CD14-positive monocyte (primary cell): Measurements from ENCODE around the gene TECPR1. TPM values are rescaled to one million over a fixed set of nuclear protein-coding genes. Genes with fewer than 3 reads are reported as not detected.

Source experiments
- DNase-seq, 3 donors: peaks; one replicate each; pipeline ENCODE4 v3.0.0-alpha.2; 2011 to 2022
- H2AFZ ChIP-seq: 2 replicates; pipeline ENCODE4 v1.6.0; 2012; ENCODE audit warnings: mild to moderate bottlenecking, low read depth, low read length, inconsistent platforms; ENCODE audit not compliant: insufficient read depth, poor library complexity, severe bottlenecking
- H3K27ac ChIP-seq, 2 donors: 1 replicate in 1 of 2; 2 replicates in 1 of 2; pipeline ENCODE4 v1.5.1; 2012 to 2013; ENCODE audit warnings: low read length in 2 of 2, control low read depth in 1 of 2, inconsistent platforms in 1 of 2, low read depth in 1 of 2, mild to moderate bottlenecking in 1 of 2
- H3K27me3 ChIP-seq, 2 donors: one replicate each; pipeline versions ENCODE4 v1.6.0 to v1.6.1; 2011 to 2013; ENCODE audit warnings: low read length in 2 of 2; ENCODE audit not compliant: control insufficient read depth in 2 of 2, insufficient read depth in 2 of 2
- H3K36me3 ChIP-seq, 2 donors: replicated peaks in 1 of 2; 1 replicate in 1 of 2; 2 replicates in 1 of 2; pipeline versions ENCODE4 v1.5.1 to v1.6.1; 2012 to 2013; ENCODE audit warnings: low read length in 2 of 2, control low read depth in 1 of 2, inconsistent platforms in 1 of 2, mild to moderate bottlenecking in 1 of 2; ENCODE audit not compliant: insufficient read depth in 2 of 2, control insufficient read depth in 1 of 2
- H3K4me1 ChIP-seq, 2 donors: 1 replicate in 1 of 2; 2 replicates in 1 of 2; pipeline versions ENCODE4 v1.5.1 to v1.6.1; 2012 to 2013; ENCODE audit warnings: low read length in 2 of 2, control low read depth in 1 of 2, inconsistent platforms in 1 of 2, mild to moderate bottlenecking in 1 of 2, moderate library complexity in 1 of 2; ENCODE audit not compliant: insufficient read depth in 2 of 2, control insufficient read depth in 1 of 2
- H3K4me2 ChIP-seq: replicated peaks from 2 replicates; pipeline ENCODE3; 2012; ENCODE audit warnings: low read length, moderate library complexity, mild to moderate bottlenecking; ENCODE audit not compliant: poor library complexity, severe bottlenecking; ENCODE audit errors: extremely low read depth
- H3K4me3 ChIP-seq, 3 experiments: fragments of 200-600 bp in 1 of 3; sonication (generic) in 1 of 3; replicated peaks in 1 of 3; 1 replicate in 2 of 3; 2 replicates in 1 of 3; pipeline ENCODE4 v1.5.1; 2011 to 2013; ENCODE audit warnings: low read length in 3 of 3, mild to moderate bottlenecking in 3 of 3, control low read depth in 2 of 3, low read depth in 2 of 3, inconsistent platforms in 1 of 3, moderate library complexity in 1 of 3
- H3K79me2 ChIP-seq: 2 replicates; pipeline ENCODE4 v1.6.0; 2012; ENCODE audit warnings: mild to moderate bottlenecking, control low read depth, inconsistent platforms, low read length, moderate library complexity; ENCODE audit not compliant: insufficient read depth
- H3K9ac ChIP-seq: 2 replicates; pipeline ENCODE4 v1.6.0; 2017; ENCODE audit warnings: low read length, mild to moderate bottlenecking; ENCODE audit not compliant: insufficient read depth, poor library complexity, severe bottlenecking
- H3K9me3 ChIP-seq, 2 donors: replicated peaks in 1 of 2; 1 replicate in 1 of 2; 2 replicates in 1 of 2; pipeline versions ENCODE4 v1.5.1 to v1.6.1; 2012 to 2013; ENCODE audit warnings: low read length in 2 of 2, control low read depth in 1 of 2; ENCODE audit not compliant: control insufficient read depth in 1 of 2, insufficient read depth in 1 of 2
- H4K20me1 ChIP-seq: 2 replicates; pipeline ENCODE4 v1.6.0; 2012; ENCODE audit warnings: mild to moderate bottlenecking, low read length, control low read depth, moderate library complexity; ENCODE audit not compliant: insufficient read depth
- H3K27ac Mint-ChIP-seq, 7 donors: one replicate each; pipeline ENCODE4 v1.8.0; 2020; ENCODE audit warnings: mild to moderate bottlenecking in 7 of 7, mixed read lengths in 7 of 7, moderate library complexity in 6 of 7, inconsistent platforms in 2 of 7
- H3K27me3 Mint-ChIP-seq, 3 donors: one replicate each; pipeline ENCODE4 v1.8.0; 2021 to 2022; ENCODE audit warnings: low read depth in 3 of 3, mild to moderate bottlenecking in 3 of 3, mixed read lengths in 3 of 3, moderate library complexity in 3 of 3, inconsistent platforms in 1 of 3
- H3K36me3 Mint-ChIP-seq, 2 donors: one replicate each; pipeline ENCODE4 v1.8.0; 2020; ENCODE audit warnings: mixed read lengths in 2 of 2, inconsistent platforms in 1 of 2, mild to moderate bottlenecking in 1 of 2
- H3K4me1 Mint-ChIP-seq: one replicate; pipeline ENCODE4 v1.8.0; 2020; ENCODE audit warnings: mild to moderate bottlenecking, mixed read lengths
- H3K4me3 Mint-ChIP-seq, 2 donors: one replicate each; pipeline ENCODE4 v1.8.0; 2020; ENCODE audit warnings: mild to moderate bottlenecking in 2 of 2, mixed read lengths in 2 of 2, moderate library complexity in 1 of 2
- H3K9me3 Mint-ChIP-seq, 7 donors: one replicate each; pipeline ENCODE4 v1.8.0; 2020 to 2022; ENCODE audit warnings: mixed read lengths in 7 of 7, mild to moderate bottlenecking in 6 of 7, moderate library complexity in 6 of 7, inconsistent platforms in 2 of 7
- WGBS: methylation state at CpG from one replicate; pipeline ENCODE4 v1.1.5; 2013; ENCODE audit warnings: missing lambda C conversion rate; ENCODE audit not compliant: insufficient coverage; 5-methylcytosine and 5-hydroxymethylcytosine counted together
- intact Hi-C, 2 donors: fragments of 100-400 bp; cut with micrococcal nuclease; formaldehyde crosslinking; loops; one replicate each; pipeline versions ENCODE4 v1.15.0 to v1.15.1; 2023
- polyA plus RNA-seq, 3 donors: library from polyadenylated mRNA; depleted of rRNA in 1 of 3; unstranded in 2 of 3; stranded (reverse) in 1 of 3; fragments of 300-500 nt in 2 of 3; fragments of >200 nt in 1 of 3; fragmentation: Illumina TruSeq in 2 of 3; gene quantifications; 1 replicate in 2 of 3; 2 replicates in 1 of 3; pipeline ENCODE4 v1.2.3, GENCODE V29; 2012 to 2021
- TF ChIP-seq, protein P1 (sequence below): fragments of 200-600 bp; IDR thresholded peaks from one replicate; pipeline ENCODE4 v1.8.0; 2022; ENCODE audit warnings: antibody characterized with exemption, mild to moderate bottlenecking

Gene TECPR1
- polyA plus RNA-seq, 3 donors: 5.7 to 20.0 (median 10.2) TPM

DNA sequence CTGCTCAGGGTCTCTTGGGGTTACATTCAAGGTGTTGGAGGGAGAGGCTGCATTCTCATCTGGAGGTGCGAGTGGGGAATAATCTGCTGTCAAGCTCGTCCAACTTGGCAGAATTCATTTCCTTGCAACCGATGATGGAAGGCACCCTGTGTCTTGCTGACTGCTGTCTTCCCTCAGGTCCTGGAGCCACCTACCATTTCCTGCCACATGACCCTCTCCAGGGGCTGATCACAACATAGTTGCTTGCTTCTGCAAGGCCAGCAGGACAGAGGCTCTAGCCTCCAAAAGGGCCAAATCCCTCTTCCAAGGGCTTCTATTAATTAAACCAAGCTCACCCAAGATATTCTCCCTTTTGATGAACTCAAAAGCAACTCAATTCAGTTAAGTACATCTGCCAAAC is 15.3 kb upstream of the TECPR1 start:
- peaks cover 8% of the 10 kb centered on the region for H4K20me1 ChIP-seq
- no peak overlapping the region for H3K4me3 ChIP-seq
- 87% methylated on average over 3 of the region's 3 CpGs for WGBS
- no peaks in the 10 kb centered on the region for H3K79me2 ChIP-seq
- Mint-ChIP-seq H3K9me3 (no peaks in the 10 kb centered on the region), H3K36me3 (peaks cover 8 to 31% of the 10 kb centered on the region in 2 donors), H3K4me1 (peaks cover 6% of the 10 kb centered on the region), H3K27me3 (peaks cover 0 to 9% (median 0%) of the 10 kb centered on the region in 3 donors), H3K4me3 (no peak overlapping the region), H3K27ac (peak overlapping the region in 2 of 7 donors; percentile 47 to 80)
- intact Hi-C loops: no loop called here
- no peaks in the 10 kb centered on the region for H3K36me3 ChIP-seq
- TF ChIP-seq, protein P1, sequence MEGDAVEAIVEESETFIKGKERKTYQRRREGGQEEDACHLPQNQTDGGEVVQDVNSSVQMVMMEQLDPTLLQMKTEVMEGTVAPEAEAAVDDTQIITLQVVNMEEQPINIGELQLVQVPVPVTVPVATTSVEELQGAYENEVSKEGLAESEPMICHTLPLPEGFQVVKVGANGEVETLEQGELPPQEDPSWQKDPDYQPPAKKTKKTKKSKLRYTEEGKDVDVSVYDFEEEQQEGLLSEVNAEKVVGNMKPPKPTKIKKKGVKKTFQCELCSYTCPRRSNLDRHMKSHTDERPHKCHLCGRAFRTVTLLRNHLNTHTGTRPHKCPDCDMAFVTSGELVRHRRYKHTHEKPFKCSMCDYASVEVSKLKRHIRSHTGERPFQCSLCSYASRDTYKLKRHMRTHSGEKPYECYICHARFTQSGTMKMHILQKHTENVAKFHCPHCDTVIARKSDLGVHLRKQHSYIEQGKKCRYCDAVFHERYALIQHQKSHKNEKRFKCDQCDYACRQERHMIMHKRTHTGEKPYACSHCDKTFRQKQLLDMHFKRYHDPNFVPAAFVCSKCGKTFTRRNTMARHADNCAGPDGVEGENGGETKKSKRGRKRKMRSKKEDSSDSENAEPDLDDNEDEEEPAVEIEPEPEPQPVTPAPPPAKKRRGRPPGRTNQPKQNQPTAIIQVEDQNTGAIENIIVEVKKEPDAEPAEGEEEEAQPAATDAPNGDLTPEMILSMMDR: no peak
- no peaks in the 10 kb centered on the region for H3K9me3 ChIP-seq
- no peak overlapping the region for H3K27ac ChIP-seq
- DNase-seq: no peak
- H3K4me2 ChIP-seq: no peak overlapping the region
- H3K4me1 ChIP-seq: peaks cover 0 to 4% of the 10 kb centered on the region in 2 donors
- H2AFZ ChIP-seq: no peak overlapping the region
- H3K27me3 ChIP-seq: no peaks in the 10 kb centered on the region
- H3K9ac ChIP-seq: no peak overlapping the region

DNA sequence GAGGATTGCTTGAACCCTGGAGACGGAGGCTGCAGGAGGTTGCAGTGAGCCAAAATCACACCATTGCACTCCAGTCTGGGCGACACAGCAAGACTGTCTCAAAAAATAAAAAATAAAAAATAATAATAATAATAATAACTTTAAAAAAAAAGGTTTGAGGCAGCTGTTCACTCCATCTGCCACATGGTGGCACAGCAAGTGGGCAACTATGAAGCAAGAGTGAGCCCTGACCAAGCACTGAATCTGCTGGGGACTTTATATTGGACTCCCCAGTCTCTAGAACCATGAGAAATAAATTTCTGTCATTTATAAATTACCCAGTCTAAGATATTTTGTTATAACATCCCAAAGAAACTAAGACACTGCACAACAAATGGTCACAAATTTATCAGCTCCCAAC is 14.8 kb upstream of the TECPR1 start:
- peaks cover 10% of the 10 kb centered on the region for H4K20me1 ChIP-seq
- H3K4me1 Mint-ChIP-seq: peaks cover 6% of the 10 kb centered on the region
- WGBS: no CpG with 5 or more reads among the region's 2 CpGs
- peak in 2 of 3 donors; percentile 52 to 61 for DNase-seq
- H3K4me3 Mint-ChIP-seq: no peak overlapping the region
- no peaks in the 10 kb centered on the region for H3K79me2 ChIP-seq
- peaks cover 8 to 35% of the 10 kb centered on the region in 2 donors for H3K36me3 Mint-ChIP-seq
- H3K4me1 ChIP-seq: peaks cover 0 to 4% of the 10 kb centered on the region in 2 donors
- no peak overlapping the region for H3K9ac ChIP-seq
- H3K4me2 ChIP-seq: no peak overlapping the region
- no peaks in the 10 kb centered on the region for H3K9me3 ChIP-seq
- no peaks in the 10 kb centered on the region for H3K27me3 ChIP-seq
- peaks cover 0 to 6% (median 0%) of the 10 kb centered on the region in 3 donors for H3K27me3 Mint-ChIP-seq
- TF ChIP-seq, protein P1: peak; percentile 68
- H3K36me3 ChIP-seq: peaks cover under 1% of the 10 kb centered on the region in 2 donors
- H3K27ac ChIP-seq: no peak overlapping the region
- no peaks in the 10 kb centered on the region for H3K9me3 Mint-ChIP-seq
- no peak overlapping the region for H2AFZ ChIP-seq
- intact Hi-C loops: no loop called here
- no peak overlapping the region for H3K4me3 ChIP-seq
- peak overlapping the region in 1 of 7 donors; percentile 35 for H3K27ac Mint-ChIP-seq
